ENCODE data around the gene GAB1.
A peak's percentile ranks its signal among the peaks of the same experiment; 100 is the strongest.

The GAB1 gene

GRCh38 chr4:143357161-143357845 lies 20.6 kb downstream of the GAB1 start:
- Histone ChIP-seq H3K36me3 (replicated peaks) (no peaks in the 10 kb centered on the region), H3K9me3 (no peaks in the 10 kb centered on the region), H3K27me3 (ENCODE audit: low read depth) (no peaks in the 10 kb centered on the region), H3K4me3 (no peak overlapping the region), H3K4me1 (peaks cover 26% of the 10 kb centered on the region)
- DNase-seq (ENCODE audit: low spot score in 2 of 2) = no peak
- in situ Hi-C loops (cut with MboI; ENCODE audit: low sequenced_read_pairs) = no loop called here

GRCh38 chr4:143358419-143358818 lies 21.7 kb downstream of the GAB1 start:
- no peak for DNase-seq (ENCODE audit: low spot score in 2 of 2)
- in situ Hi-C loops (cut with MboI; ENCODE audit: low sequenced_read_pairs) = no loop called here
- H3K4me3 ChIP-seq = no peak overlapping the region
- no peaks in the 10 kb centered on the region for H3K36me3 ChIP-seq (replicated peaks)
- peaks cover 18% of the 10 kb centered on the region for H3K4me1 ChIP-seq
- no peaks in the 10 kb centered on the region for H3K9me3 ChIP-seq
- H3K27me3 ChIP-seq (ENCODE audit: low read depth) = no peaks in the 10 kb centered on the region

- H3K4me3 ChIP-seq = no peak overlapping the region
- peaks cover 19% of the 10 kb centered on the region for H3K4me1 ChIP-seq
- no peaks in the 10 kb centered on the region for H3K9me3 ChIP-seq
- H3K36me3 ChIP-seq (replicated peaks) = no peaks in the 10 kb centered on the region
- no peak for DNase-seq (ENCODE audit: low spot score in 2 of 2)
- H3K27me3 ChIP-seq (ENCODE audit: low read depth) = no peaks in the 10 kb centered on the region
- in situ Hi-C loops (cut with MboI; ENCODE audit: low sequenced_read_pairs) = no loop called here
These were observed 22.4 kb downstream of the GAB1 start for GRCh38 chr4:143358923-143359643.

- no peak overlapping the region for H3K4me3 ChIP-seq
- DNase-seq (ENCODE audit: low spot score in 2 of 2) = no peak
- in situ Hi-C loops (cut with MboI; ENCODE audit: low sequenced_read_pairs) = no loop called here
- no peaks in the 10 kb centered on the region for H3K36me3 ChIP-seq (replicated peaks)
- peaks cover 24% of the 10 kb centered on the region for H3K4me1 ChIP-seq
- no peaks in the 10 kb centered on the region for H3K9me3 ChIP-seq
- no peaks in the 10 kb centered on the region for H3K27me3 ChIP-seq (ENCODE audit: low read depth)
These were observed 23.0 kb downstream of the GAB1 start for GRCh38 chr4:143359644-143360193.

- Histone ChIP-seq H3K4me3 (no peak overlapping the region), H3K9me3 (no peaks in the 10 kb centered on the region), H3K27me3 (ENCODE audit: low read depth) (no peaks in the 10 kb centered on the region), H3K36me3 (replicated peaks) (no peaks in the 10 kb centered on the region), H3K4me1 (peaks cover 24% of the 10 kb centered on the region)
- DNase-seq (ENCODE audit: low spot score in 2 of 2) = no peak
- in situ Hi-C loops (cut with MboI; ENCODE audit: low sequenced_read_pairs) = no loop called here
These were observed 24.4 kb downstream of the GAB1 start for GRCh38 chr4:143360838-143361625.

- H3K4me3 ChIP-seq = no peak overlapping the region
- DNase-seq (ENCODE audit: low spot score in 2 of 2) = no peak
- H3K27me3 ChIP-seq (ENCODE audit: low read depth) = no peaks in the 10 kb centered on the region
- no peaks in the 10 kb centered on the region for H3K36me3 ChIP-seq (replicated peaks)
- peaks cover 17% of the 10 kb centered on the region for H3K4me1 ChIP-seq
- in situ Hi-C loops (cut with MboI; ENCODE audit: low sequenced_read_pairs) = no loop called here
- no peaks in the 10 kb centered on the region for H3K9me3 ChIP-seq
These were observed 25.8 kb downstream of the GAB1 start for GRCh38 chr4:143362349-143363046.

- Histone ChIP-seq H3K9me3 (no peaks in the 10 kb centered on the region), H3K27me3 (ENCODE audit: low read depth) (no peaks in the 10 kb centered on the region), H3K4me1 (peaks cover 17% of the 10 kb centered on the region), H3K4me3 (no peak overlapping the region), H3K36me3 (replicated peaks) (no peaks in the 10 kb centered on the region)
- in situ Hi-C loops (cut with MboI; ENCODE audit: low sequenced_read_pairs) = no loop called here
- no peak for DNase-seq (ENCODE audit: low spot score in 2 of 2)
These were observed 26.7 kb downstream of the GAB1 start for GRCh38 chr4:143363332-143363731.

- DNase-seq (ENCODE audit: low spot score in 2 of 2) = peak in 1 of 2 experiments; percentile 38
- Histone ChIP-seq H3K4me1 (peaks cover 17% of the 10 kb centered on the region), H3K36me3 (replicated peaks) (no peaks in the 10 kb centered on the region), H3K9me3 (no peaks in the 10 kb centered on the region), H3K27me3 (ENCODE audit: low read depth) (no peaks in the 10 kb centered on the region), H3K4me3 (no peak overlapping the region)
- in situ Hi-C loops (cut with MboI; ENCODE audit: low sequenced_read_pairs) = no loop called here
These were observed 27.4 kb downstream of the GAB1 start for GRCh38 chr4:143364063-143364462.

GRCh38 chr4:143367863-143368262 lies 31.2 kb downstream of the GAB1 start:
- H3K9me3 ChIP-seq = no peaks in the 10 kb centered on the region
- H3K4me3 ChIP-seq = no peak overlapping the region
- in situ Hi-C loops (cut with MboI; ENCODE audit: low sequenced_read_pairs) = no loop called here
- no peak for DNase-seq (ENCODE audit: low spot score in 2 of 2)
- H3K27me3 ChIP-seq (ENCODE audit: low read depth) = no peaks in the 10 kb centered on the region
- H3K4me1 ChIP-seq = peaks cover 10% of the 10 kb centered on the region
- no peaks in the 10 kb centered on the region for H3K36me3 ChIP-seq (replicated peaks)

GRCh38 chr4:143369552-143369951 lies 32.9 kb downstream of the GAB1 start:
- Histone ChIP-seq H3K4me3 (no peak overlapping the region), H3K36me3 (replicated peaks) (no peaks in the 10 kb centered on the region), H3K27me3 (ENCODE audit: low read depth) (no peaks in the 10 kb centered on the region), H3K4me1 (peaks cover under 1% of the 10 kb centered on the region; the same call in 1 of the 2 replicates), H3K9me3 (no peaks in the 10 kb centered on the region)
- DNase-seq (ENCODE audit: low spot score in 2 of 2) = no peak
- in situ Hi-C loops (cut with MboI; ENCODE audit: low sequenced_read_pairs) = no loop called here

GRCh38 chr4:143372093-143372915 lies 35.6 kb downstream of the GAB1 start:
- no peak overlapping the region for H3K4me3 ChIP-seq
- H3K4me1 ChIP-seq = peaks cover 12% of the 10 kb centered on the region
- no peaks in the 10 kb centered on the region for H3K27me3 ChIP-seq (ENCODE audit: low read depth)
- H3K9me3 ChIP-seq = no peaks in the 10 kb centered on the region
- H3K36me3 ChIP-seq (replicated peaks) = no peaks in the 10 kb centered on the region
- in situ Hi-C loops (cut with MboI; ENCODE audit: low sequenced_read_pairs) = no loop called here
- no peak for DNase-seq (ENCODE audit: low spot score in 2 of 2)

GRCh38 chr4:143374255-143374654 lies 37.6 kb downstream of the GAB1 start:
- Histone ChIP-seq H3K9me3 (no peaks in the 10 kb centered on the region), H3K4me1 (peaks cover 22% of the 10 kb centered on the region), H3K27me3 (ENCODE audit: low read depth) (no peaks in the 10 kb centered on the region), H3K4me3 (no peak overlapping the region), H3K36me3 (replicated peaks) (no peaks in the 10 kb centered on the region)
- DNase-seq (ENCODE audit: low spot score in 2 of 2) = no peak
- in situ Hi-C loops (cut with MboI; ENCODE audit: low sequenced_read_pairs) = no loop called here

- in situ Hi-C loops (cut with MboI; ENCODE audit: low sequenced_read_pairs) = no loop called here
- no peak for DNase-seq (ENCODE audit: low spot score in 2 of 2)
- Histone ChIP-seq H3K4me3 (no peak overlapping the region), H3K4me1 (peaks cover 22% of the 10 kb centered on the region), H3K36me3 (replicated peaks) (no peaks in the 10 kb centered on the region), H3K9me3 (no peaks in the 10 kb centered on the region), H3K27me3 (ENCODE audit: low read depth) (no peaks in the 10 kb centered on the region)
These were observed 38.1 kb downstream of the GAB1 start for GRCh38 chr4:143374771-143375170.
